ENCODE results near the gene MYO3B. TPM values are rescaled to one million over a fixed set of nuclear protein-coding genes. Genes with fewer than 3 reads are reported as not detected.

MYO3B gene
- total and polyA plus RNA-seq, 2 of the 8 experiments (the other 6 are each of a cell fraction or from before 2014, with no cell fraction given), result 0.17 to 0.19 TPM

DNA sequence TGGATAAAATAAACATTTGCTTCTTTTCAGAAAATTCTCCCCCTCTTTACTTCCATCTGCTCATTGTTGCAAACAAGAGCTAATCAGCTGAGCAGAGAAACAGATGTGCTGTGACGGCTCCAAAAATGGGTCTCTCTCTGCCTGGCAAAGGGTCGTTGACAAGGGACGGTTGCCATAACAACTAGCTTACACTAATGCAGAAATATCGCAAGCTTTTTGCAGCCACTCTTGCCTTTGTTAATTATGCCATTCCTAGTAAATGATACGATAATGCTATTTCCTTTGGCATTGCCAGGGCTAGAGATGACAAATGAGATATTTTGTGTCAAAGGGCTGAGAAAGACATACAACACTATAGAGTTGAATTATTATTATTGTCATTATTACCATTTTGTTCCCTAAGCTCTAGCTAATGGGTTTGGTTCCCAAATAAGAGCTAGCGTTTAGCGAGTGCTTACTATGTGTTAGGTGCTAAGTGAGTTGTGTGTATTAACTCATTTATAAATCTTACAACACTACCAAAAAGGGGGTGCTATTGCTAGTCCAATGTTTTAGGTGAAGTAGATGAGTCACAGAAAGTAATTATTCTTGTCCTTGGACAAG is 46.8 kb downstream of the MYO3B start (continued):
- TF ChIP-seq, protein P1, sequence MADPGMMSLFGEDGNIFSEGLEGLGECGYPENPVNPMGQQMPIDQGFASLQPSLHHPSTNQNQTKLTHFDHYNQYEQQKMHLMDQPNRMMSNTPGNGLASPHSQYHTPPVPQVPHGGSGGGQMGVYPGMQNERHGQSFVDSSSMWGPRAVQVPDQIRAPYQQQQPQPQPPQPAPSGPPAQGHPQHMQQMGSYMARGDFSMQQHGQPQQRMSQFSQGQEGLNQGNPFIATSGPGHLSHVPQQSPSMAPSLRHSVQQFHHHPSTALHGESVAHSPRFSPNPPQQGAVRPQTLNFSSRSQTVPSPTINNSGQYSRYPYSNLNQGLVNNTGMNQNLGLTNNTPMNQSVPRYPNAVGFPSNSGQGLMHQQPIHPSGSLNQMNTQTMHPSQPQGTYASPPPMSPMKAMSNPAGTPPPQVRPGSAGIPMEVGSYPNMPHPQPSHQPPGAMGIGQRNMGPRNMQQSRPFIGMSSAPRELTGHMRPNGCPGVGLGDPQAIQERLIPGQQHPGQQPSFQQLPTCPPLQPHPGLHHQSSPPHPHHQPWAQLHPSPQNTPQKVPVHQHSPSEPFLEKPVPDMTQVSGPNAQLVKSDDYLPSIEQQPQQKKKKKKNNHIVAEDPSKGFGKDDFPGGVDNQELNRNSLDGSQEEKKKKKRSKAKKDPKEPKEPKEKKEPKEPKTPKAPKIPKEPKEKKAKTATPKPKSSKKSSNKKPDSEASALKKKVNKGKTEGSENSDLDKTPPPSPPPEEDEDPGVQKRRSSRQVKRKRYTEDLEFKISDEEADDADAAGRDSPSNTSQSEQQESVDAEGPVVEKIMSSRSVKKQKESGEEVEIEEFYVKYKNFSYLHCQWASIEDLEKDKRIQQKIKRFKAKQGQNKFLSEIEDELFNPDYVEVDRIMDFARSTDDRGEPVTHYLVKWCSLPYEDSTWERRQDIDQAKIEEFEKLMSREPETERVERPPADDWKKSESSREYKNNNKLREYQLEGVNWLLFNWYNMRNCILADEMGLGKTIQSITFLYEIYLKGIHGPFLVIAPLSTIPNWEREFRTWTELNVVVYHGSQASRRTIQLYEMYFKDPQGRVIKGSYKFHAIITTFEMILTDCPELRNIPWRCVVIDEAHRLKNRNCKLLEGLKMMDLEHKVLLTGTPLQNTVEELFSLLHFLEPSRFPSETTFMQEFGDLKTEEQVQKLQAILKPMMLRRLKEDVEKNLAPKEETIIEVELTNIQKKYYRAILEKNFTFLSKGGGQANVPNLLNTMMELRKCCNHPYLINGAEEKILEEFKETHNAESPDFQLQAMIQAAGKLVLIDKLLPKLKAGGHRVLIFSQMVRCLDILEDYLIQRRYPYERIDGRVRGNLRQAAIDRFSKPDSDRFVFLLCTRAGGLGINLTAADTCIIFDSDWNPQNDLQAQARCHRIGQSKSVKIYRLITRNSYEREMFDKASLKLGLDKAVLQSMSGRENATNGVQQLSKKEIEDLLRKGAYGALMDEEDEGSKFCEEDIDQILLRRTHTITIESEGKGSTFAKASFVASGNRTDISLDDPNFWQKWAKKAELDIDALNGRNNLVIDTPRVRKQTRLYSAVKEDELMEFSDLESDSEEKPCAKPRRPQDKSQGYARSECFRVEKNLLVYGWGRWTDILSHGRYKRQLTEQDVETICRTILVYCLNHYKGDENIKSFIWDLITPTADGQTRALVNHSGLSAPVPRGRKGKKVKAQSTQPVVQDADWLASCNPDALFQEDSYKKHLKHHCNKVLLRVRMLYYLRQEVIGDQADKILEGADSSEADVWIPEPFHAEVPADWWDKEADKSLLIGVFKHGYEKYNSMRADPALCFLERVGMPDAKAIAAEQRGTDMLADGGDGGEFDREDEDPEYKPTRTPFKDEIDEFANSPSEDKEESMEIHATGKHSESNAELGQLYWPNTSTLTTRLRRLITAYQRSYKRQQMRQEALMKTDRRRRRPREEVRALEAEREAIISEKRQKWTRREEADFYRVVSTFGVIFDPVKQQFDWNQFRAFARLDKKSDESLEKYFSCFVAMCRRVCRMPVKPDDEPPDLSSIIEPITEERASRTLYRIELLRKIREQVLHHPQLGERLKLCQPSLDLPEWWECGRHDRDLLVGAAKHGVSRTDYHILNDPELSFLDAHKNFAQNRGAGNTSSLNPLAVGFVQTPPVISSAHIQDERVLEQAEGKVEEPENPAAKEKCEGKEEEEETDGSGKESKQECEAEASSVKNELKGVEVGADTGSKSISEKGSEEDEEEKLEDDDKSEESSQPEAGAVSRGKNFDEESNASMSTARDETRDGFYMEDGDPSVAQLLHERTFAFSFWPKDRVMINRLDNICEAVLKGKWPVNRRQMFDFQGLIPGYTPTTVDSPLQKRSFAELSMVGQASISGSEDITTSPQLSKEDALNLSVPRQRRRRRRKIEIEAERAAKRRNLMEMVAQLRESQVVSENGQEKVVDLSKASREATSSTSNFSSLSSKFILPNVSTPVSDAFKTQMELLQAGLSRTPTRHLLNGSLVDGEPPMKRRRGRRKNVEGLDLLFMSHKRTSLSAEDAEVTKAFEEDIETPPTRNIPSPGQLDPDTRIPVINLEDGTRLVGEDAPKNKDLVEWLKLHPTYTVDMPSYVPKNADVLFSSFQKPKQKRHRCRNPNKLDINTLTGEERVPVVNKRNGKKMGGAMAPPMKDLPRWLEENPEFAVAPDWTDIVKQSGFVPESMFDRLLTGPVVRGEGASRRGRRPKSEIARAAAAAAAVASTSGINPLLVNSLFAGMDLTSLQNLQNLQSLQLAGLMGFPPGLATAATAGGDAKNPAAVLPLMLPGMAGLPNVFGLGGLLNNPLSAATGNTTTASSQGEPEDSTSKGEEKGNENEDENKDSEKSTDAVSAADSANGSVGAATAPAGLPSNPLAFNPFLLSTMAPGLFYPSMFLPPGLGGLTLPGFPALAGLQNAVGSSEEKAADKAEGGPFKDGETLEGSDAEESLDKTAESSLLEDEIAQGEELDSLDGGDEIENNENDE (IDR thresholded peaks at IDR 0.05; ENCODE audit: insufficient replicate concordance, low read length), result no peak
- TF ChIP-seq, protein P2, sequence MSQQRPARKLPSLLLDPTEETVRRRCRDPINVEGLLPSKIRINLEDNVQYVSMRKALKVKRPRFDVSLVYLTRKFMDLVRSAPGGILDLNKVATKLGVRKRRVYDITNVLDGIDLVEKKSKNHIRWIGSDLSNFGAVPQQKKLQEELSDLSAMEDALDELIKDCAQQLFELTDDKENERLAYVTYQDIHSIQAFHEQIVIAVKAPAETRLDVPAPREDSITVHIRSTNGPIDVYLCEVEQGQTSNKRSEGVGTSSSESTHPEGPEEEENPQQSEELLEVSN (IDR thresholded peaks at IDR 0.05), result no peak
- TF ChIP-seq MAFK (IDR thresholded peaks at IDR 0.05; ENCODE audit: low read depth, low read length) (no peak), POLR2AphosphoS5 (IDR thresholded peaks at IDR 0.05; ENCODE audit: low read depth, low read length) (no peak), PHF8 (conservative IDR thresholded peaks at IDR 0.05; ENCODE audit: low read depth, low read length) (no peak)
